Duodenal mucosa (tissue), 2 donors: ENCODE results near the gene TMEM63C.

ENCODE experiments used
- H3K27ac ChIP-seq: one replicate; pipeline ENCODE4 v1.7.0; 2013; ENCODE audit warnings: low read depth, low read length
- H3K27me3 ChIP-seq, 2 donors: one replicate each; pipeline ENCODE4 v1.7.0; 2013; ENCODE audit warnings: low read length in 2 of 2, control low read depth in 1 of 2; ENCODE audit not compliant: insufficient read depth in 2 of 2, control insufficient read depth in 1 of 2
- H3K36me3 ChIP-seq, 2 donors: one replicate each; pipeline ENCODE4 v1.7.0; 2013; ENCODE audit warnings: low read length in 2 of 2, control low read depth in 1 of 2; ENCODE audit not compliant: insufficient read depth in 2 of 2, control insufficient read depth in 1 of 2
- H3K4me1 ChIP-seq, 2 donors: one replicate each; pipeline ENCODE4 v1.7.0; 2013; ENCODE audit warnings: low read length in 2 of 2, control low read depth in 1 of 2; ENCODE audit not compliant: insufficient read depth in 2 of 2, control insufficient read depth in 1 of 2
- H3K4me3 ChIP-seq, 2 donors: one replicate each; pipeline ENCODE4 v1.7.0; 2013; ENCODE audit warnings: low read length in 2 of 2, low read depth in 1 of 2
- H3K9ac ChIP-seq, 2 donors: one replicate each; pipeline ENCODE4 v1.7.0; 2013; ENCODE audit warnings: low read length in 2 of 2, low read depth in 1 of 2
- H3K9me3 ChIP-seq, 2 donors: one replicate each; pipeline ENCODE4 v1.7.0; 2013; ENCODE audit warnings: low read length in 2 of 2, control low read depth in 1 of 2; ENCODE audit not compliant: control insufficient read depth in 1 of 2

The TMEM63C gene

DNA sequence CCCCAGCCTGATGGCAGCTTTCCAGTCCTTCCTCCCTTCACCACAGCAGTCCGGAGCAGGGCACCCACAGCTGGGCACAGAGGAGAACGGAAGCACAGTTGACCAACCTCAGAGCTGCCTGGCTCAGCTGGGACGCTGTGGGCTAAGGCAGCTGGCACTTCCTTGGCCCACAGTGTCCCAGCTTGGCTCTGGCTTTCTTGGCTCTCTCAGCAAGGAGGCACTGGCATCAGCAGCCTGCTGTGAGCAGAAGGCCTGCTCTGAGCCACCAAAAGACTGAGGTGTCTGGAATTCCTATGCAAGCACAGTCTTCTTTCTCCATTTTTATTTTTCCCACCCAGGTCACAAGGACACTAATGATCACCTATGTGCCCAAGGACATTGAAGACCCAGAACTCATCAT lies 56.8 kb downstream of the TMEM63C start:
- Histone ChIP-seq H3K27me3 (no peaks in the 10 kb centered on the region), H3K4me3 (no peak overlapping the region), H3K9me3 (no peaks in the 10 kb centered on the region), H3K36me3 (no peaks in the 10 kb centered on the region), H3K27ac (no peak overlapping the region), H3K9ac (no peak overlapping the region), H3K4me1 (no peaks in the 10 kb centered on the region)

DNA sequence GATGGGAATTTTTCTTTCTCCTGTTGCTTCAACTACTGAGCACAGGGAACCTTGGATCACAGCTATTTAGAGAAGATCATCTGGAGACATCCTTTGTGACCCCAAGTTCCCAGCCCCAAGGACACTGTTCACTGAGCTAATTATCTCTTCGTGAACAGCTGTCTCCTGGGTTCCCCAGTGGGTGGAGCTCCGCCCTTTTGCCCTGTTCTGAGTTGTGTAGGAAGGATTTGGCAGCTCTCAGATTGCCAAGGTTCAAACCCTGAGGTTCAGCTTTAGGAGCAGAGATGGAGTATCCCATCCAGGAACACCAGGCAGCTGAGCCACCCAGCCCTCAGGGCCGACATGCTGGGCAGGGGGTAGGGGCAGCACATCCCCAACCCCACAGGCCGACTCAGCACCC lies 57.4 kb downstream of the TMEM63C start:
- Histone ChIP-seq H3K27me3 (no peaks in the 10 kb centered on the region), H3K9ac (no peak overlapping the region), H3K27ac (no peak overlapping the region), H3K4me1 (no peaks in the 10 kb centered on the region), H3K4me3 (no peak overlapping the region), H3K36me3 (no peaks in the 10 kb centered on the region), H3K9me3 (no peaks in the 10 kb centered on the region)

DNA sequence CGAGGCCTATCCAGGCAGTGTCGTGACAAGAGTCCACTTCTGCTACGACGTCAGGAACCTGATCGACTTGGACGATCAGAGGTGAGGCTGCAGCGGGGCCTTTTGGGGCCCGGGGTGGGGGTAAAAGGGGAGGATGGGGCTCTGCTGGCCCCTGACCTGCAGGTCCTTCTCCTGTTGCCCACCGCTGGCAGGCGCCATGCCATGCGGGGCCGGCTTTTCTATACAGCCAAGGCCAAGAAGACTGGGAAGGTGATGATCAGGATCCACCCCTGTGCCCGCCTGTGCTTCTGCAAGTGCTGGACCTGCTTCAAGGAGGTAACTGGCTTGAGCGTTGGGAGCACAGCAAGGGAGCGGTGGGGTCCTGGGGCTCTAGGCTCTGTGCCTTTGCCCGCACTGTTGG lies 57.8 kb downstream of the TMEM63C start:
- Histone ChIP-seq H3K4me3 (no peak overlapping the region), H3K27me3 (no peaks in the 10 kb centered on the region), H3K27ac (no peak overlapping the region), H3K36me3 (no peaks in the 10 kb centered on the region), H3K9me3 (no peaks in the 10 kb centered on the region), H3K9ac (no peak overlapping the region), H3K4me1 (no peaks in the 10 kb centered on the region)

DNA sequence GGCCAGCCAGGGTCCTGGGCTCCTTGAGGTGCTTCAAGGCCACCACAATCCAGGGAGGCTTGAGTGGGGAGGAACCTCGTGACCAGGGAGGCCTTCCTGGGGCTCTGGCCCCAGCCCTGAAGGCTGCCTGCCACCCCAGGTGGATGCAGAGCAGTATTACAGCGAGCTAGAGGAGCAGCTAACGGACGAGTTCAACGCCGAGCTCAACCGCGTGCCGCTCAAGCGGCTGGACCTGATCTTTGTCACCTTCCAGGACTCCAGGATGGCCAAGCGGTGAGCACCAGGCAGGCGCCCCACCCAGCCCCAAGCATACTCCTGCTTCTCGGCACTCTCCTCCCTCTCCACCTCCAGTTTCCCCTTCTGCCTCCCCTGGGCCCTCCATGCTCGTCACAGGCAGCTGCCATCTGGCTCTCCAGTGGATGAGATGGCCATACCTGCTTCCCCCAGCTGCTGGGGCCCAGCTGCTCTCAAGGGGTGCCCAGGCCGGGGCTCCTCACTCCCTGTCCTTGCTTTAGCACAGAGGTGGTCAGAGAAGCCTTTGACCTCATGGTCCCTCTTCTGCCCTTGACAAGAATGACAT lies 58.8 kb downstream of the TMEM63C start:
- Histone ChIP-seq H3K9me3 (no peaks in the 10 kb centered on the region), H3K36me3 (no peaks in the 10 kb centered on the region), H3K27ac (no peak overlapping the region)

DNA sequence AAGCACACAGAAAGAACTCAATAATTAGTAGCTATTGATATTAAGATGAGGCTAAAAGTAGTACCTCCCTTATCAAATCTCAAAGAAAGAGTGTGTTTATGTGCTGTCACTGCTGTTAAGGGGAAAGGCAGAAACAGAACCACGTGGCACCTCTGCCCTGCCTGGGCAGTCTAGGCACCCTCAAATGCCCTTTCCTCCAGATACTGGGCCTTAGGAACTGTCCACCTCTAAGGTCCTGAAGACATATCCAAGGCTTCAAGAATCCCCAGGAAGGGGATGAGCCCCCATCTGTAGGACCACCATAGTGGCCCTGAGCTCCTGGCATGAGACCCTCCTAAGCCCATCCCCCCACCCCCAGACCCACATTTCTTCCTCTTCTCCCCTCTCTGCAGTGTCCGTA lies 60.4 kb downstream of the TMEM63C start:
- no peaks in the 10 kb centered on the region for H3K9me3 ChIP-seq
- H3K27ac ChIP-seq: no peak overlapping the region
- H3K9ac ChIP-seq: no peak overlapping the region
- H3K36me3 ChIP-seq: no peaks in the 10 kb centered on the region
- no peaks in the 10 kb centered on the region for H3K27me3 ChIP-seq
- no peak overlapping the region for H3K4me3 ChIP-seq
- no peaks in the 10 kb centered on the region for H3K4me1 ChIP-seq

More for the DNA sequence above, 58.8 kb downstream of the TMEM63C start:
- H3K4me1 ChIP-seq: no peaks in the 10 kb centered on the region
- no peaks in the 10 kb centered on the region for H3K27me3 ChIP-seq
- H3K9ac ChIP-seq: no peak overlapping the region
- no peak overlapping the region for H3K4me3 ChIP-seq

DNA sequence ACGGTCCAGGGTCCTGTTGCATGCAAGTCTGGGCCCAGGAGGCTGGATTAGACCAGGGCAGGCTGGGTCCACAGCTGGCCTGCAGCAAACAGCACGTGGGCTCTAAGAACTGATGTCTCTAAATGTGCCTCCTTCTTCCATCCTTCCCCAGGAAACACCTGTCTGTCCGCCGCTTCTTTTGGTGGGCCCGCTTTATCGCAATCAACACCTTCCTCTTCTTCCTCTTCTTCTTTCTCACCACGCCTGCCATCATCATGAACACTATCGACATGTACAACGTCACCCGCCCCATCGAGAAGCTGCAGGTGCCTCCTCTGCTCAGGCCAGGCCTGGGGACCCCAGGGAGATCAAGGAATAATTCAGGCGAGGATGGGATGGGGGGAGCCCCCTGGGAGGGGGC lies 61.2 kb downstream of the TMEM63C start:
- no peak overlapping the region for H3K4me3 ChIP-seq
- H3K4me1 ChIP-seq: no peaks in the 10 kb centered on the region
- no peaks in the 10 kb centered on the region for H3K27me3 ChIP-seq
- no peak overlapping the region for H3K9ac ChIP-seq
- no peaks in the 10 kb centered on the region for H3K36me3 ChIP-seq
- no peaks in the 10 kb centered on the region for H3K9me3 ChIP-seq
- no peak overlapping the region for H3K27ac ChIP-seq

DNA sequence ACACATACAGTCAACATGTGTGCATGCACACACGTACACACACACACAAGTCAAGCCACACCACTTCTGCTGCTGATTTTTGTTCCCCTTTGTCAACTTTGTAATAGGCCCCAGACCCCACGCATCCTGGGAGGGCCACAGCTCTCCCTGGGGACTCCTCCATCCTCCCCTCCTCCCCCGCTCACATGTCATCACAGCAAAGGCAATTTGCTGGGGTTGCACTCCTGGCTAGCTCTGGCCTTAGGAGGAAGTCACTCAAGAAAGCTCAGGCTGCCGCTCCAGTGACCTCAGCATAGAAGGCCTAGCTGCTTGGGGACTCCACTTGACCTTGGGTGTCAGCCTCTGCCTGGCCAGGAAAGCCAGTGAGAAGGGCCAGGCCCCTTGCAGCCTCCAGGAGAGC lies 62.3 kb downstream of the TMEM63C start:
- H3K9ac ChIP-seq: no peak overlapping the region
- H3K4me3 ChIP-seq: no peak overlapping the region
- no peaks in the 10 kb centered on the region for H3K9me3 ChIP-seq
- no peak overlapping the region for H3K27ac ChIP-seq
- H3K36me3 ChIP-seq: no peaks in the 10 kb centered on the region
- H3K4me1 ChIP-seq: no peaks in the 10 kb centered on the region
- H3K27me3 ChIP-seq: no peaks in the 10 kb centered on the region

DNA sequence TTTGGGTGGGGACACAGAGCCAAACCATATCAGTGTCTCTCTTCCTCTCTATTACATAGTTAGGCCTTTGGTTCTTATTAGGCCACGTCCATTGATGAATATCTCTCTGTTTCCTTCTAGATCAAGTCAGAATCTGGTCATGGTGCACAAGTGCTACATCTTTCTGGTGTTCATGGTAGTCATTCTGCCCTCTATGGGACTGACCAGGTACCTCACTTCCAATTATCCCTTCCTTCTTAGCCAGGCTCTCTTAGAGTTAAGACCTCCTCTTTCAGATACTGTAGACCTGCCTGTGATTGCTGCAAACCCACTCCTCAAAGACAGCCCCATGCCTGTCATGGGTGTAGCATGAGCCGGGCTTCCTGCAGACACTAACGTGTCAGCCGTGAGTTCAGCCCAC lies 64.2 kb downstream of the TMEM63C start:
- no peaks in the 10 kb centered on the region for H3K4me1 ChIP-seq
- H3K9me3 ChIP-seq: no peaks in the 10 kb centered on the region
- H3K9ac ChIP-seq: no peak overlapping the region
- no peak overlapping the region for H3K4me3 ChIP-seq
- no peaks in the 10 kb centered on the region for H3K36me3 ChIP-seq
- no peak overlapping the region for H3K27ac ChIP-seq
- H3K27me3 ChIP-seq: no peaks in the 10 kb centered on the region

DNA sequence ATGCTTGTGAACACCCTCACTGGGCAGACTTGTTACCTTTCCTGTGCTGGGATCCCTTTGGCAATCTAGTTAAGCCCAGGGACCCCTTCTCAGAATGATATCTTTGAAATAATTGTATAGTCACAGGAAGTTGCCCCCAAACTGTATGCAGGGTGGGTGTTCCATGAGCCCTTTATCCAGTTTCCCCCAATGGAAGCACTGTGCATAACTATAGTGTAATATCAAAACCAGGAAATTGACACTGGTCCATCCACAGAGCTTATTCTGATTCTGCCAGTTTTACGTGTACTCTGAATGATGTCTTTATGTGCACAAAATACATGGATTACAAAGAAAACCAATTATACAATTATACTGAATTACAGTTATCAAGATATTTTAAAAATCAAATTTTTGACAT lies 65.2 kb downstream of the TMEM63C start:
- no peaks in the 10 kb centered on the region for H3K36me3 ChIP-seq
- no peak overlapping the region for H3K27ac ChIP-seq
- H3K9me3 ChIP-seq: no peaks in the 10 kb centered on the region
- no peak overlapping the region for H3K4me3 ChIP-seq
- H3K9ac ChIP-seq: no peak overlapping the region
- no peaks in the 10 kb centered on the region for H3K27me3 ChIP-seq
- H3K4me1 ChIP-seq: no peaks in the 10 kb centered on the region

DNA sequence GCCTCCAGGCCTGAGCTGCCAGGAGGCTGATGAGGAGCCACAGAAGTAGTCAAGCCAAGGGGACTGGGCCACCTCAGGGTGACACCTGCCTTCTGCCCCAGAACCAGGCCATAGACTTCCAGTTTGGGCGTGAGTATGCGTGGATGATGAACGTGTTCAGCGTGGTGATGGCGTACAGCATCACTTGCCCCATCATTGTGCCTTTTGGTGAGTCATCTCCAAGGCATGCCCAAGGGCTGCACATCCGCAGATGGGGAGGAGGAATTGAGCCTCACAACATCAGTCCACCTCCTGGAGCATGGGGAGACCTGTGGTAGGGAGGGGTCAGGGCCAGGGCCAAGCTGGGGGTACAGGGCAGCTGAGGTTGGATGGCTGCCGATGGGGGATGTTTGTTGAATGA lies 67.1 kb downstream of the TMEM63C start:
- Histone ChIP-seq H3K9me3 (no peaks in the 10 kb centered on the region), H3K4me1 (no peaks in the 10 kb centered on the region), H3K36me3 (no peaks in the 10 kb centered on the region), H3K9ac (no peak overlapping the region), H3K27me3 (no peaks in the 10 kb centered on the region), H3K4me3 (no peak overlapping the region), H3K27ac (no peak overlapping the region)

DNA sequence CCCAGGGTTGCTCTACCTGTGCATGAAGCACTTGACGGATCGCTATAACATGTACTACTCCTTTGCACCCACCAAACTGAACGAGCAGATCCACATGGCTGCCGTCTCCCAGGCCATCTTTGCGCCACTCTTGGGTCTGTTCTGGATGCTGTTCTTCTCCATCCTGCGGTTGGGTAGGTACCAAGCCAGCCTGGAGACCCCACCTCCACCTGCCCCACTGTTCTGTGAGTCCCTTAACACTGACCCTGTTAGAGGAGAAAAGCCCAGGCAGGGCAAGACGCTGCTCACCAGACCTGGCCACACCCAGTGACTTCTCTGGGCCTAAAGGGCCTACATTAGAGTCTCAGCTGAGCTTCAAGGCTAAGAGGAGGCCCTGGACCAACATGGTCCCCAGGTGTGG lies 67.7 kb downstream of the TMEM63C start:
- H3K27ac ChIP-seq: no peak overlapping the region
- no peaks in the 10 kb centered on the region for H3K4me1 ChIP-seq
- no peaks in the 10 kb centered on the region for H3K36me3 ChIP-seq
- no peak overlapping the region for H3K4me3 ChIP-seq
- no peaks in the 10 kb centered on the region for H3K27me3 ChIP-seq
- no peaks in the 10 kb centered on the region for H3K9me3 ChIP-seq
- no peak overlapping the region for H3K9ac ChIP-seq
